HEK293 (cell line): ENCODE data around the gene PLXND1.

Source experiments
- CTCF ChIA-PET: fragments of 350-600 bp; formaldehyde crosslinking; extraction: SDS; loops from one replicate; lab custom pipeline; 2021; ENCODE audit warnings: antibody characterized with exemption; lab: Yijun Ruan, JAX
- POLR2A ChIA-PET: fragments of 300-600 bp; formaldehyde crosslinking; extraction: SDS; loops from one replicate; lab custom pipeline; 2020; ENCODE audit warnings: antibody characterized with exemption, inconsistent platforms; lab: Yijun Ruan, JAX
- H3K27ac ChIP-seq: fragments of 200-500 bp; sonication (Bioruptor generic); 2 replicates; pipeline ENCODE4 v1.5.1; 2014; ENCODE audit warnings: low read depth, low read length, control low read depth, inconsistent platforms; ENCODE audit errors: extremely low read depth
- H3K36me3 ChIP-seq, 2 experiments: fragments of 200-500 bp in 1 of 2; sonication (Bioruptor generic) in 1 of 2; 1 replicate in 1 of 2; 2 replicates in 1 of 2; pipeline ENCODE4 v1.5.1; 2014 to 2017; ENCODE audit warnings: inconsistent platforms in 2 of 2, low read length in 2 of 2; ENCODE audit not compliant: control insufficient read depth in 2 of 2, insufficient read depth in 1 of 2
- H3K4me1 ChIP-seq: fragments of 200-500 bp; sonication (Bioruptor generic); 2 replicates; pipeline ENCODE4 v1.5.1; 2014; ENCODE audit warnings: mild to moderate bottlenecking, low read length, inconsistent platforms; ENCODE audit not compliant: control insufficient read depth, insufficient read depth
- H3K4me3 ChIP-seq: 2 replicates; pipeline ENCODE4 v1.5.1; 2011; ENCODE audit warnings: low read depth, mild to moderate bottlenecking, control low read depth, low read length, moderate library complexity
- H3K9me3 ChIP-seq: fragments of 200-500 bp; sonication (Bioruptor generic); 2 replicates; pipeline ENCODE4 v1.5.1; 2014; ENCODE audit warnings: low read depth, low read length, inconsistent platforms; ENCODE audit not compliant: control insufficient read depth, insufficient read depth
- GLIS1 ChIP-seq: fragments of 450-650 bp; formaldehyde crosslinking; IDR thresholded peaks from 2 replicates; pipeline ENCODE4 v1.5.1; 2016; ENCODE audit warnings: missing biosample characterization, missing genetic modification characterization
- GLIS2 ChIP-seq: fragments of 450-650 bp; formaldehyde crosslinking; IDR thresholded peaks from 2 replicates; pipeline ENCODE4 v1.5.1; 2016; ENCODE audit warnings: missing biosample characterization, missing genetic modification characterization
- RBAK ChIP-seq: fragments of 450-650 bp; formaldehyde crosslinking; IDR thresholded peaks from 2 replicates; pipeline ENCODE4 v1.5.1; 2016; ENCODE audit warnings: missing biosample characterization, missing genetic modification characterization
- SCRT1 ChIP-seq: fragments of 450-650 bp; formaldehyde crosslinking; IDR thresholded peaks from 2 replicates; pipeline ENCODE4 v1.5.1; 2016; ENCODE audit warnings: missing biosample characterization, missing genetic modification characterization, borderline replicate concordance
- SCRT2 ChIP-seq: fragments of 450-650 bp; formaldehyde crosslinking; IDR thresholded peaks from 2 replicates; pipeline ENCODE4 v1.5.1; 2016; ENCODE audit warnings: missing biosample characterization, missing genetic modification characterization
- TCF7L2 ChIP-seq: IDR thresholded peaks from 2 replicates; pipeline ENCODE4 v1.6.1; 2011; ENCODE audit warnings: low read depth, mild to moderate bottlenecking, inconsistent platforms, low read length, moderate library complexity, borderline replicate concordance
- TRIM28 ChIP-seq: IDR thresholded peaks from 2 replicates; pipeline ENCODE4 v1.6.1; 2011; ENCODE audit warnings: low read length, control low read depth, borderline replicate concordance
- WT1 ChIP-seq: fragments of 450-650 bp; formaldehyde crosslinking; IDR thresholded peaks from 2 replicates; pipeline ENCODE4 v1.5.1; 2016; ENCODE audit warnings: missing biosample characterization, missing genetic modification characterization
- ZBTB1 ChIP-seq: fragments of 450-650 bp; formaldehyde crosslinking; IDR thresholded peaks from 2 replicates; pipeline ENCODE4 v1.5.1; 2016; ENCODE audit warnings: missing biosample characterization, missing genetic modification characterization
- ZFP3 ChIP-seq: fragments of 450-650 bp; formaldehyde crosslinking; IDR thresholded peaks from 2 replicates; pipeline ENCODE4 v1.5.1; 2016; ENCODE audit warnings: low read depth, missing biosample characterization, missing genetic modification characterization
- ZFP69B ChIP-seq: fragments of 450-650 bp; formaldehyde crosslinking; IDR thresholded peaks from 2 replicates; pipeline ENCODE4 v1.5.1; 2016; ENCODE audit warnings: missing biosample characterization, missing genetic modification characterization
- ZNF114 ChIP-seq: fragments of 450-650 bp; formaldehyde crosslinking; IDR thresholded peaks from 2 replicates; pipeline ENCODE4 v1.5.0; 2017; ENCODE audit warnings: missing biosample characterization, missing genetic modification characterization
- ZNF169 ChIP-seq: fragments of 450-650 bp; formaldehyde crosslinking; IDR thresholded peaks from 2 replicates; pipeline ENCODE4 v1.5.1; 2016; ENCODE audit warnings: missing biosample characterization, missing genetic modification characterization
- ZNF311 ChIP-seq: fragments of 450-650 bp; formaldehyde crosslinking; IDR thresholded peaks from 2 replicates; pipeline ENCODE4 v1.5.1; 2017; ENCODE audit warnings: missing biosample characterization, missing genetic modification characterization, borderline replicate concordance
- ZNF37A ChIP-seq: fragments of 450-650 bp; IDR thresholded peaks from 2 replicates; pipeline ENCODE4 v1.5.1; 2018; ENCODE audit warnings: missing biosample characterization, missing genetic modification characterization
- ZNF394 ChIP-seq: fragments of 450-650 bp; formaldehyde crosslinking; IDR thresholded peaks from 2 replicates; pipeline ENCODE4 v1.5.1; 2016; ENCODE audit warnings: missing biosample characterization, missing genetic modification characterization, mild to moderate bottlenecking, moderate library complexity, borderline replicate concordance
- ZNF423 ChIP-seq: fragments of 450-650 bp; formaldehyde crosslinking; IDR thresholded peaks from 2 replicates; pipeline ENCODE4 v1.5.1; 2016; ENCODE audit warnings: missing biosample characterization, missing genetic modification characterization
- ZNF488 ChIP-seq: fragments of 450-650 bp; formaldehyde crosslinking; IDR thresholded peaks from 2 replicates; pipeline ENCODE4 v1.5.1; 2016; ENCODE audit warnings: missing biosample characterization, missing genetic modification characterization
- ZNF501 ChIP-seq: fragments of 450-650 bp; formaldehyde crosslinking; IDR thresholded peaks from 2 replicates; pipeline ENCODE4 v1.5.1; 2016; ENCODE audit warnings: missing biosample characterization, missing genetic modification characterization
- ZNF626 ChIP-seq: fragments of 450-650 bp; sonication (Bioruptor Pico); formaldehyde crosslinking; IDR thresholded peaks from 2 replicates; pipeline ENCODE4 v1.5.1; 2018; ENCODE audit warnings: missing biosample characterization, missing genetic modification characterization, inconsistent platforms
- ZNF629 ChIP-seq: fragments of 450-650 bp; formaldehyde crosslinking; IDR thresholded peaks from 2 replicates; pipeline ENCODE4 v1.5.1; 2017; ENCODE audit warnings: missing biosample characterization, missing genetic modification characterization
- ZNF768 ChIP-seq: fragments of 450-650 bp; formaldehyde crosslinking; IDR thresholded peaks from 2 replicates; pipeline ENCODE4 v1.5.1; 2018; ENCODE audit warnings: missing biosample characterization, mild to moderate bottlenecking, missing genetic modification characterization
- ZNF837 ChIP-seq: fragments of 450-650 bp; formaldehyde crosslinking; IDR thresholded peaks from 2 replicates; pipeline ENCODE4 v1.5.1; 2016; ENCODE audit warnings: missing biosample characterization, missing genetic modification characterization
- ZNF843 ChIP-seq: fragments of 450-650 bp; formaldehyde crosslinking; IDR thresholded peaks from 2 replicates; pipeline ENCODE4 v1.5.1; 2016; ENCODE audit warnings: missing biosample characterization, missing genetic modification characterization
- ZSCAN5A ChIP-seq: fragments of 450-650 bp; formaldehyde crosslinking; IDR thresholded peaks from 2 replicates; pipeline ENCODE4 v1.5.1; 2016; ENCODE audit warnings: missing biosample characterization, missing genetic modification characterization
- TF ChIP-seq, protein P1 (sequence below): fragments of 450-650 bp; formaldehyde crosslinking; IDR thresholded peaks from 2 replicates; pipeline ENCODE4 v1.5.1; 2016; ENCODE audit warnings: missing biosample characterization, missing genetic modification characterization
- TF ChIP-seq, protein P2 (sequence below): fragments of 450-650 bp; formaldehyde crosslinking; IDR thresholded peaks from 2 replicates; pipeline ENCODE4 v1.5.1; 2017; ENCODE audit warnings: missing biosample characterization, mild to moderate bottlenecking, missing genetic modification characterization, moderate library complexity

PLXND1 gene

DNA sequence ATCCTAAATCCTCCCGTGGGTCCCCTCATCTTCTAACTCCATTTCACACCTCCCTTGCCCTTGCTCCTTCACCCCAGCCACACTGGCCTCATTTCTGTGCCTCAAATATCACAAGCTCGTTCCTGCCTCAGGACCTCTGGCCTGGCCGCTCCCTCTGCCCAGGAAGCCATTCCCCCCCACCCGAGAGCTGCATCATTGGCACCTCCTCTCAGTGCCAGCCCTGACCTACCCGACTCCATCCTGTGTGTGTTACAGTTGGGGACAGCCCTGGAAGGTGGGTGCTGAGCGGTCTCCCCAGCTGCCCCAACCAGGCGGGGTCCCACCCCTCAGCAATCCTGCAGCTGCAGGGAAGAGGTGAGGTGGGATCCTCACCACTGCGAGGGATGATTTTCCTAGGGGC, 14.5 kb downstream of the PLXND1 start:
- TF ChIP-seq SCRT1 (tag by site-specific recombination) (no peak), TCF7L2 (no peak), GLIS1 (no peak), WT1 (no peak), ZSCAN5A (tag by site-specific recombination) (no peak), ZNF114 (tag by site-specific recombination) (no peak), ZNF37A (no peak), ZNF768 (tag by site-specific recombination) (no peak), ZNF501 (no peak), ZBTB1 (tag by site-specific recombination) (no peak), SCRT2 (tag by site-specific recombination) (no peak), ZFP69B (tag by site-specific recombination) (no peak), ZNF488 (tag by site-specific recombination) (no peak), ZNF837 (tag by site-specific recombination) (no peak)
- TF ChIP-seq, protein P1, sequence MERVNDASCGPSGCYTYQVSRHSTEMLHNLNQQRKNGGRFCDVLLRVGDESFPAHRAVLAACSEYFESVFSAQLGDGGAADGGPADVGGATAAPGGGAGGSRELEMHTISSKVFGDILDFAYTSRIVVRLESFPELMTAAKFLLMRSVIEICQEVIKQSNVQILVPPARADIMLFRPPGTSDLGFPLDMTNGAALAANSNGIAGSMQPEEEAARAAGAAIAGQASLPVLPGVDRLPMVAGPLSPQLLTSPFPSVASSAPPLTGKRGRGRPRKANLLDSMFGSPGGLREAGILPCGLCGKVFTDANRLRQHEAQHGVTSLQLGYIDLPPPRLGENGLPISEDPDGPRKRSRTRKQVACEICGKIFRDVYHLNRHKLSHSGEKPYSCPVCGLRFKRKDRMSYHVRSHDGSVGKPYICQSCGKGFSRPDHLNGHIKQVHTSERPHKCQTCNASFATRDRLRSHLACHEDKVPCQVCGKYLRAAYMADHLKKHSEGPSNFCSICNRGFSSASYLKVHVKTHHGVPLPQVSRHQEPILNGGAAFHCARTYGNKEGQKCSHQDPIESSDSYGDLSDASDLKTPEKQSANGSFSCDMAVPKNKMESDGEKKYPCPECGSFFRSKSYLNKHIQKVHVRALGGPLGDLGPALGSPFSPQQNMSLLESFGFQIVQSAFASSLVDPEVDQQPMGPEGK, result no peak
- Histone ChIP-seq H3K36me3 (no peaks in the 10 kb centered on the region), H3K9me3 (no peaks in the 10 kb centered on the region), H3K27ac (no peak overlapping the region), H3K4me1 (peaks cover 4% of the 10 kb centered on the region; the same call in 1 of the 2 replicates), H3K4me3 (no peak overlapping the region)
- CTCF ChIA-PET, result no interaction called here
- POLR2A ChIA-PET, result no interaction called here

- no peak for TF ChIP-seq ZFP3
- TF ChIP-seq ZNF626 (tag by site-specific recombination), result no peak
- TF ChIP-seq ZNF843 (tag by site-specific recombination), result no peak
- no peak for TF ChIP-seq TRIM28
- TF ChIP-seq ZNF169 (tag by site-specific recombination), result no peak
- TF ChIP-seq GLIS2, result no peak
- TF ChIP-seq ZNF423 (tag by site-specific recombination), result no peak
- TF ChIP-seq ZNF501, result no peak
- no peak for TF ChIP-seq ZNF311 (tag by site-specific recombination)
- TF ChIP-seq RBAK (tag by site-specific recombination), result no peak
- no peak for TF ChIP-seq ZNF629
- no peak for TF ChIP-seq ZNF394 (tag by site-specific recombination)
- no peak for TF ChIP-seq ZNF114 (tag by site-specific recombination)
- TF ChIP-seq, protein P2, sequence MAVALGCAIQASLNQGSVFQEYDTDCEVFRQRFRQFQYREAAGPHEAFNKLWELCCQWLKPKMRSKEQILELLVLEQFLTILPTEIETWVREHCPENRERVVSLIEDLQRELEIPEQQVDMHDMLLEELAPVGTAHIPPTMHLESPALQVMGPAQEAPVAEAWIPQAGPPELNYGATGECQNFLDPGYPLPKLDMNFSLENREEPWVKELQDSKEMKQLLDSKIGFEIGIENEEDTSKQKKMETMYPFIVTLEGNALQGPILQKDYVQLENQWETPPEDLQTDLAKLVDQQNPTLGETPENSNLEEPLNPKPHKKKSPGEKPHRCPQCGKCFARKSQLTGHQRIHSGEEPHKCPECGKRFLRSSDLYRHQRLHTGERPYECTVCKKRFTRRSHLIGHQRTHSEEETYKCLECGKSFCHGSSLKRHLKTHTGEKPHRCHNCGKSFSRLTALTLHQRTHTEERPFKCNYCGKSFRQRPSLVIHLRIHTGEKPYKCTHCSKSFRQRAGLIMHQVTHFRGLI (tag by site-specific recombination), result no peak
- H3K4me1 ChIP-seq, result peaks cover 4% of the 10 kb centered on the region; the same call in 1 of the 2 replicates
- no peaks in the 10 kb centered on the region for H3K9me3 ChIP-seq
- CTCF ChIA-PET, result interaction anchor here (0.9 kb wide), 1 partner anchor 36 kb away, joined by 5 read pairs; no protein-coding TSS in a partner anchor
- no peak overlapping the region for H3K4me3 ChIP-seq
- no peak overlapping the region for H3K27ac ChIP-seq
- peaks cover 0 to 12% of the 10 kb centered on the region in 2 experiments; a peak in 1 of 3 replicates for H3K36me3 ChIP-seq
- POLR2A ChIA-PET, result no interaction called here
These were observed 16.3 kb downstream of the PLXND1 start for GRCh38 chr3:129590215-129590614.
